HG02885 (cell line): Measurements from ENCODE around the gene PPFIA4.
"Not testable (repeated sequence)": the region's sequence is repeated elsewhere in the genome, so short reads cannot be mapped to it uniquely, and the experiment has no call there.

ENCODE experiments used
- ATAC-seq: cut with Tn5 transposase; IDR thresholded peaks from one replicate; pipeline ENCODE4 v1.9.1; 2021; ENCODE audit warnings: mild to moderate bottlenecking; ENCODE audit not compliant: unreplicated experiment, poor library complexity

PPFIA4 gene

GRCh38 chr1:203026031-203026665 lies at the start of gene PPFIA4:
TSS of gene PPFIA4 (plus strand) at chr1:203026491. CDS start at chr1:203039009, 12,518 bp downstream.
- ATAC-seq = peak; percentile 79

GRCh38 chr1:202976633-202977032 lies 49.7 kb upstream of the PPFIA4 start:
- ATAC-seq = no peak

- ATAC-seq = no peak
Observed at GRCh38 chr1:202979459-202979858, 46.8 kb upstream of the PPFIA4 start.

GRCh38 chr1:202981939-202982338 lies 44.4 kb upstream of the PPFIA4 start:
- ATAC-seq = no peak

- ATAC-seq = no peak
Observed at GRCh38 chr1:202982715-202983430, 43.4 kb upstream of the PPFIA4 start.

- ATAC-seq = not testable (repeated sequence)
Observed at GRCh38 chr1:202986120-202986519, 40.2 kb upstream of the PPFIA4 start.

- no peak for ATAC-seq
Observed at GRCh38 chr1:202987255-202987654, 39.0 kb upstream of the PPFIA4 start.

- no peak for ATAC-seq
Observed at GRCh38 chr1:202987922-202988583, 38.2 kb upstream of the PPFIA4 start.

GRCh38 chr1:202989879-202990278 lies 36.4 kb upstream of the PPFIA4 start:
- ATAC-seq = no peak

GRCh38 chr1:202991112-202991511 lies 35.2 kb upstream of the PPFIA4 start:
- ATAC-seq = no peak

- no peak for ATAC-seq
Observed at GRCh38 chr1:202994756-202995155, 31.5 kb upstream of the PPFIA4 start.

- ATAC-seq = no peak
Observed at GRCh38 chr1:202998836-202999750, 27.2 kb upstream of the PPFIA4 start.

- ATAC-seq = no peak
Observed at GRCh38 chr1:203000217-203000944, 25.9 kb upstream of the PPFIA4 start.

- no peak for ATAC-seq
Observed at GRCh38 chr1:203001986-203002385, 24.3 kb upstream of the PPFIA4 start.

- no peak for ATAC-seq
Observed at GRCh38 chr1:203002951-203003350, 23.3 kb upstream of the PPFIA4 start.

- not testable (repeated sequence) for ATAC-seq
Observed at GRCh38 chr1:203005395-203006142, 20.7 kb upstream of the PPFIA4 start.

- ATAC-seq = peak; percentile 94
Observed at GRCh38 chr1:203006948-203007871, 19.1 kb upstream of the PPFIA4 start, which contains the start of gene TMEM183A. TSS of gene TMEM183A (plus strand) at chr1:203007374. CDS start at chr1:203007466, 92 bp downstream.

GRCh38 chr1:203009185-203009584 lies 17.1 kb upstream of the PPFIA4 start:
- no peak for ATAC-seq
